ENCODE results near the gene IL17B. TPM values are rescaled to one million over a fixed set of nuclear protein-coding genes. Genes with fewer than 3 reads are reported as not detected.

The IL17B gene
- total and polyA plus RNA-seq, 2 experiments from 2014 or later = not detected

- TF ChIP-seq ZNF462 (CRISPR knock-in tag; IDR thresholded peaks at IDR 0.05) (no peak), ZNF331 (CRISPR knock-in tag; IDR thresholded peaks at IDR 0.05; ENCODE audit: low read depth) (no peak), EZH2 (IDR thresholded peaks at IDR 0.05; ENCODE audit: low read depth, unreplicated experiment) (no peak), NANOG (IDR thresholded peaks at IDR 0.05; ENCODE audit: borderline replicate concordance) (no peak), JUNB (IDR thresholded peaks at IDR 0.05; ENCODE audit: unreplicated experiment) (no peak), CREB1 (CRISPR knock-in tag; IDR thresholded peaks at IDR 0.05; ENCODE audit: low read depth) (no peak)
- TF ChIP-seq, protein P1, sequence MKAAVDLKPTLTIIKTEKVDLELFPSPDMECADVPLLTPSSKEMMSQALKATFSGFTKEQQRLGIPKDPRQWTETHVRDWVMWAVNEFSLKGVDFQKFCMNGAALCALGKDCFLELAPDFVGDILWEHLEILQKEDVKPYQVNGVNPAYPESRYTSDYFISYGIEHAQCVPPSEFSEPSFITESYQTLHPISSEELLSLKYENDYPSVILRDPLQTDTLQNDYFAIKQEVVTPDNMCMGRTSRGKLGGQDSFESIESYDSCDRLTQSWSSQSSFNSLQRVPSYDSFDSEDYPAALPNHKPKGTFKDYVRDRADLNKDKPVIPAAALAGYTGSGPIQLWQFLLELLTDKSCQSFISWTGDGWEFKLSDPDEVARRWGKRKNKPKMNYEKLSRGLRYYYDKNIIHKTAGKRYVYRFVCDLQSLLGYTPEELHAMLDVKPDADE (IDR thresholded peaks at IDR 0.05) = no peak
These were observed 32.8 kb upstream of the IL17B start (continued) for GRCh38 chr5:149411738-149412519.

All from GM23338 (cell line).